ENCODE measurements around the gene OSER1.
"Not testable (repeated sequence)": the region's sequence is repeated elsewhere in the genome, so short reads cannot be mapped to it uniquely, and the experiment has no call there.

Gene OSER1

DNA sequence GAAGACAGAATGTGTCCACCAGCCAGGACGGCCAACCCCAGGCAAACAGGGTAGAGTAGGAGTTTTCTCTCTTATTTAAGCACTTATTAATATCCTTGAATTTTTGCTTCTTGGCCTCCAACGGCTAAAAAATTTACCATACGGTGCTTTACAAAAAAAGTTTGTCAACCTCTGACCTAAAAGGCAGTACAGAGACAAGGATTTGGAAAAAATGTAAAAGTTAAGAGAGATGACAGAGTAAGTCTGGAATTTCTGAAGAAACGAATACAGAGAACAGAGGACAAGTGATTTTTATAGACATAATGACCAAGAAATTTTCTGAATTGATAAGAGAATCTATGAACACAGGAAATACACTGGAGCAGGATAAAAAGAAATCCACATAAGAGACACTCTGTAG is 10.2 kb downstream of the OSER1 start:
- no peak for DNase-seq (ENCODE audit: low read depth)

DNA sequence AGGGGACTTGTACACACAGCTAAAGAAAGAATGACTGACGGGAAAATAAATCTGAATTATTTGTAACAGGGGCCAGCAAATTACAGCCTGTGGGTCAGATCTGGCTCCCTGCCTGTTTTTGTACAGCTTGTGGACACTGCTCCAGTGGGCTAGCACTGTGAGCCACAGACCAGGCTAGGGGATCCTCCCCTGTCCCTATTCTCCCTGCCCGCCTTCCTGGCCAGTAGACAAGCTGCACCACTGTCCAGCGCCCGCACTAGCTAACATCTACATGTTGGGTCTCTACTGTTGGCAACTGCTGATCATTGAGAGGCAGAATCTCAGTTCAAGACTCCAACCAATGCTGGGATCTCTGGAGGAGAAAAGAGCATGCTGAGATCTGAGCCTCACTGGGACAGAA is 10.7 kb downstream of the OSER1 start:
- DNase-seq (ENCODE audit: low read depth), result no peak

DNA sequence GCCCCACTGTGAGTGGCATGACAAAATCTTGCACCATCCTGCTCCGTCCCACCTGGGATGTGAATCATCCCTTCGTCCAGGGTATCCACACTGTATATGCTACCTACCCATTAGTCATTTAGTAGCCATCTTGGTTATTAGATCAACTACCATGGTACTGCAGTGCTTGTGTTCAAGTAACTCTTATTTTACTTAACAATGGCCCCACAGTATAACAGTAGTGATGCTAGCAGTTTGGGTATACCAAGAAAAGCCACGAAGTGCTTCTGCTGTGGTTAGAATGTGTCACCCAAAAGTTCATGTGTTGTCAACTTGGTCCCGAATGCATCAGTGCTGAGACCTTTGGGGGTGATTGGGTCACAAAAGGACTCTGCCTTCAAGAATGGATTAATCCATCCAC is 11.7 kb downstream of the OSER1 start:
- no peak for DNase-seq (ENCODE audit: low read depth)

- DNase-seq (ENCODE audit: low read depth), result no peak
Observed at GRCh38 chr20:44196271-44196670, 14.3 kb downstream of the OSER1 start.

DNA sequence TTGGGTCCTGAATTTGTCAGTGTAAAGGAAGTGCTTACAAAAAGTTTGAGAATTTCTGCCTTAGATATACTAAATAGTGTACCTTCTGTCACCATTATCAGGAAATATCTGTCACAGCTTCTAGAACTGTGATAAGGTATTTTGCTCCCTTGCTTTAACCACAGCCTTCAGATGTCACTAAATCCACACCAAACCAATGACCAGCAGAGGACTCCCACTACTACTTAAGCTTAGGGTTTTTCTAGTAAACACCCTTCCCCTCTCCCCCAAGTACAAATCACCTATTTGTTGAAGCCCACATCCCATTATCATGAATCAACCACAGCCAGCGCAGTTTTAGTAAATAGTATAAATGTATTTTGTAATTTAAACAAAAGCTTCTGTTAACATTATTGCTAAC is 15.0 kb downstream of the OSER1 start:
- DNase-seq (ENCODE audit: low read depth), result no peak

- no peak for DNase-seq (ENCODE audit: low read depth)
Observed at GRCh38 chr20:44193801-44194200, 16.8 kb downstream of the OSER1 start.

- not testable (repeated sequence) for DNase-seq (ENCODE audit: low read depth)
Observed at GRCh38 chr20:44191640-44192039, 18.9 kb downstream of the OSER1 start.

- peak; percentile 50 for DNase-seq (ENCODE audit: low read depth)
Observed at GRCh38 chr20:44190197-44190852, 20.2 kb downstream of the OSER1 start.

GRCh38 chr20:44188752-44189151 is 21.8 kb downstream of the OSER1 start:
- no peak for DNase-seq (ENCODE audit: low read depth)

- no peak for DNase-seq (ENCODE audit: low read depth)
Observed at GRCh38 chr20:44187772-44188709, 22.5 kb downstream of the OSER1 start.

DNA sequence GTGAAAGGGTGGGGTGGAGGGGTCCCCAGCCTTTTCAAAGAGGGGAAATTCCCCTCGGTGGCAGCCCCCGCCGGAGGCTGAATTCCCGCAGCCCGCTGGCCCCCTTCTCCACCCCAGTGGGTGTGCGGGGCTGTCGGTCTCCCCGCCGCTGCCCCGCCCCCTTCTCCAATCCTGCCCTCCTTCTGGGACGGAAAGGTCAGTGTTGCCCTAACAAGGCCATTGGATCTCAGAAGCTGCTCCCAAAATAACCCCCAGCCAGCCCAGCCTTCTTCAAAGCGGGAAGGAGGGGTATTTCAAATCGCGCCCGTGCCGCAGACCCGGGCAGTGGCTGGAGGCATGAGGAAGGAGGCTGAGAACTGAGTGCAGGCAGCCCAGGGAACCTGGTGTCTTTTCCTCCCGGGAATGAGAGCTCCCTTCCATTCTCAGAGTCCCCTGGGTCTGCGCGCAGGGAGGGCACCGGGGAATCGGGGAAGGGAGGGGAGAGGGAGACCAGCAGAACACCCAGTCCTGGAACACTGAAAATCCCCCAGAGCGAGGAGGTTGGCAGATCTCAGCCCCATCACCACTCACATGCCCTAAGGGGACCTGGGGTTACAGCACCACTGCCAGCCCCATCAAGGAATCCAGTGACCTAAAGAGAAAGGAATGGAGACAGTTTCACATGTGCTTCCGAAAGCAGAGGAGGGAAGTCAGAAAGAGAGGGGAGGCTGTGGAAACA is 23.4 kb downstream of the OSER1 start, which contains the start of gene JPH2:
Gene JPH2, minus strand, starts transcription at position 135 of the 718 bp plus-strand sequence. CDS start 483 bp downstream, outside the sequence.
- DNase-seq (ENCODE audit: low read depth), result no peak

DNA sequence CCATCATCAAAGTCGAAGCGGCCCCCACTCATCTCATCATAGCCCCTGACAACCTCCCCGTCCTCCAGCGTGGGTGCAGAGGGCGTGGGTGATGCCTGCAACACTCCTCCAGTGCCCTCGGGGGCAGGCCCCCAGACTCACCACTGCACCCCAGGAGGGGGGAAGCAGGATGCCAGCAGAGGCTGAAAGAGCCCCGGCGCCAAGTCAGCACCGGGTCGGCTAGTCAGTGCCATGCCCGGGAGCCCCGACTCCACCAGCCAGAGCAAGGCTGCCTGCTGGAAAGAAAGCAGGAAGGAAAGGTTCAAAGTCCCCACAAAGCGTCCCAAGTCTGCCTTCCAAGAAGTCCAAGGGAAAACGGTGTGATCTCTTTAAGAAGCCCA is 23.9 kb downstream of the OSER1 start:
- DNase-seq (ENCODE audit: low read depth), result no peak

DNA sequence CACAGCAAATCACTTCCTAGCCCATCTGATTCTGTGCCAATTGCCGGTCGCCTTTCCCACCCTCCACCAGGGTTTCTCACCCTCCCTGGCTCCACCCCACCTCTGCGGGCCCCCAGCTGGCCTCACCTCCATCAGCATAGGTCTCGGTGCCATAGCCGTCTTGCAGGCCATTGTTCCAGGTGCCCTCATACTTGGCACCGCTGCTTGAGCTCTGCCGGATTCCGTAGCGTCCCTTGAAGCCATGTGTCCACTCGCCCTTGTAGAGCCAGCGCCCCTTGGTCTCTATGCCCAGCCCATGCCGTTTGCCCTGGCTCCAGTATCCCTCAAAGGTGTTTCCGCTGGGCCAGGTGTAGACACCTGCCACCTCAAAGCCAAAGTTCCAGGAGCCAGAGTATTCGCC is 24.4 kb downstream of the OSER1 start:
- no peak for DNase-seq (ENCODE audit: low read depth)

DNA sequence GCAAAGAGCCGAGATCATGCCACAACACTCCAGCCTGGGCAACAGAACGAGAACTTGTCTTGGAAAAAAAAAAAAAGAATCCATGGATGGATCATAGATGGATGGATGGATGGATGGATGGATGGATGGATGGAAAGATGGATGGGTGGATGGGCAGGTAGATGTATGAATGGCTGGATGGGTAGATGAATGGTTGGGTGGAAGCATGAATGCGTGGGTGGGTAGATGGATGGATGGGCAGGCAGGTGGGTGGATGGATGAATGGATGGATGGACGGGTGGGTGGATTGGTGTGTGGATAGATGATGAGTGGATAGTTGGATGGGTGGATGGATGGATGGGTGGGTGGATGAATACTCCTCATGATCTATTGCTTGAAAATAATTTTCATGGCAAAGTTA is 25.0 kb downstream of the OSER1 start:
- no peak for DNase-seq (ENCODE audit: low read depth)

- no peak for DNase-seq (ENCODE audit: low read depth)
Observed at GRCh38 chr20:44183282-44183681, 27.3 kb downstream of the OSER1 start.

GRCh38 chr20:44182863-44183262 is 27.7 kb downstream of the OSER1 start:
- DNase-seq (ENCODE audit: low read depth), result no peak

DNA sequence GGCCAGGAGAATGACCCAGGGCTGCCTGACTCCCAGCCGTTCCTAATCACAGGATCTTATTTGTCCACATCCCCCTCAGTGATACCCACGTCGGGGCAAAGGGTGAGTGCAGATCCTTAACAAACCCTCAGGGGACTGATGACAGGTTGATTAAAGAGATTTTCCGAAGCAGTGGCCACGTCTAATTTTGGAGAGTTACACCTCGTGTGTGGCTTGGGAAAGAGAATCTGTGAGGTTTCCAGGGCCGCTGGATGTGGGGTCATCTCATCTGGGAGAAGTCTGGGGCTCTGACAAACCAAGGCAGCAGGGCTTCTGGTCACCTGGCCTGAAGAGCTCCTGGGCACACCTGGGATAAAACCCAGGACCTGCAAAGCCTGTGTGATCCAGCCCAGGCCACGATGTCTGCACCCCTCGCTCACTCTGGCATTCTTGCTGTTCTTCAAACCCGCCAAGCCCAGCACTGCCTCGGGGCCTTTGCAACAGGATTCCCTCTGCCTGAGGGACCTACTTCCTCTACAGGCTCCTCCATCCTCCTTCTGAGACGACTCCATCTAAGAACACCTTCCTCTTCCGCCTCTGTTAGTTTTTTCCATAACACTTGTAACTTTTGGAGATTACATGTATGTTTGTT is 28.3 kb downstream of the OSER1 start:
- no peak for DNase-seq (ENCODE audit: low read depth)

DNA sequence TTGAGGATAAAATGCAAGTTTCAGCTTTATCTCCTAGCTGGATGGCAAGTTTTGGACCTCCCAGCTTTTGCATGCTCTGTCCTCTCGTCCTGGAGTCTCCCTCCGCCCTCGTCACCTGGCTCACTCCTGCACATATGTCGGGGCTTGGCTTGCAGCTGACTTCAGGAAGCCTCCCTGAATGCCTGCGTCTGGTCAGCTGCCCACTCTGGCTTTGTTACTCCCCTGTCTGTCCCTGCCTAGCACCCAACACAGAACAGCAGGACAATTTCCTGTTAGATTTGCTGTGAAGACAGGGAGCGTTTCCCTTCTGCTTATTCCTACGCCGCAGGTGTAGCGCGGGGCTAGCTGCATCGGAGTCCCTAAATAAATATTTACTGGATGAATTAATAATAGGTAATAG is 29.0 kb downstream of the OSER1 start:
- no peak for DNase-seq (ENCODE audit: low read depth)

- DNase-seq (ENCODE audit: low read depth), result no peak
Observed at GRCh38 chr20:44180814-44181213, 29.8 kb downstream of the OSER1 start.

GRCh38 chr20:44176833-44177534 is 33.6 kb downstream of the OSER1 start:
- no peak for DNase-seq (ENCODE audit: low read depth)

DNA sequence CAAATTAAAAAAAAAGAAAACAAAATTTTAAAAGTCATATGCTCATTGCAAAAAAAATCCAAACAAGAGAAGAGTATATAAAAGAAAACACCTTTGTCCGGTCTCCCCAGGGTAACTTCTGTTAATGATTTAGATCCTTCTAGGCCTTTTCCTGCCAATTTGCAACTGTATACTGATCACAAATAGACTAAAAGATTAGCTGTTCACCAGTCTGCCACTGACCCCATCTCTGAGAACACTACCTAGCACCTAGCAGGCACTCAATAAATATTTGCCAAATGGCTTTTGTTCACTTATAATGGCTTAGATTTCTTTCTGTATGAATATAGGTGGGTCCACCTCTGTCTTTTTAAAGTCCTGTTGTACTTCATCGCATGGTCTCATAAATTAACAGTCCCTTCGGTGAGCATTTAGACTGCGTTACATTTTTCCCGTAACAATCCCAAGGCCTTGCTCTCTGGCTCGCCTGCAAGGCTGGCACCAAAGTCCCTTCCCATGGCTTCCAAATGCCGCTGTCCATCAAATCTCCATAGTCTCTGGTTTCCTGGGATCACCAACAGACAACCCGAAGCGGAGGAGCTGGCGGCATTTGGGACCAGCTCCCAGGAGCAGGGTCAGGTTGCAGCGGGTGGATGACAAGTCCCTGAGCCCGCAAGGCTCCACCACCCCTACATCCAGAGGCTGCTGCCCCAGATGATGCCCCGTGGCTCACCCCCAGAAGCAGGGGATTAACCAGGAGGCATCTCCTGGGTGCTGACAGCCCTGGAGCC is 35.4 kb downstream of the OSER1 start:
- no peak for DNase-seq (ENCODE audit: low read depth)
